ENCODE results near the gene VIL1. TPM values are rescaled to one million over a fixed set of nuclear protein-coding genes. Genes with fewer than 3 reads are reported as not detected.
A peak's percentile ranks its signal among the peaks of the same experiment; 100 is the strongest.

VIL1 gene
- total RNA-seq, 1 experiment from 2014 or later: 4.2 TPM

DNA sequence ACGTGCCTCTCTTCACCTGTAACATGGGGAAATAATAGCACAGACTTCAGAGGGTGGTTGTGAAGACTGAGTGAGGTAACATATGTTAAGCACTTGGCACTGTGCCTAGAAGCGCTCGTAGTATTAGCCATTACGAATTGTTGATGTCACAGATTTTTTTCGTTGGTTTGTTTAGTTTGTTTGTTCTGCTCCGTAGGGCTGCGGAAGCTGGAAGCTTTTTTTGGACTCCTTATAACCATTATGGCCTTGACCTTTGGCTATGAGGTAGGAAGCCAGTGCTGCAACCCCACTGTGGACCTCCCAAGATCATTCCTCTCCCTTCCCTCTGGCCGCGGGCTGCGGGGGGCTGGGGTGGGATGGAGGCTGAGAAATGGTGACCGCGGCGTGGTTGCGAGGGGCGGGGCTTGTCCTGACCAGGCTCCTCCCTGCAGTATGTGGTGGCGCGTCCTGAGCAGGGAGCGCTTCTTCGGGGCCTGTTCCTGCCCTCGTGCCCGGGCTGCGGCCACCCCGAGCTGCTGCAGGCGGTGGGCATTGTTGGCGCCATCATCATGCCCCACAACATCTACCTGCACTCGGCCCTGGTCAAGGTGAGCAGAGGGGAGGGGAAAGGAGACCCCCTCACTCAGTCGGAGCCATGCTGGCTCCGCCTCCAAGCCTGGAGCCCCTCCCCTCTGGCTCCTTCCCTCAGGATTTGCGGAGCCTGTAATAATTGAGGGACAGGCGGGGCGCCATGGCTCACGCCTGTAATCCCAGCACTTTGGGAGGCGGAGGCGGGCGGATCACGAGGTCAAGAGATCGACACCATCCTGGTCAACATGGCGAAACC, 31.3 kb upstream of the VIL1 start:
- Mint-ChIP-seq H3K27me3 (ENCODE audit: low read depth) (peaks cover 42% of the 10 kb centered on the region), H3K27ac (peak overlapping the region; percentile 59 to 88 (median 82); a peak in 6 of 7 replicates), H3K4me1 (peaks cover 5 to 8% of the 10 kb centered on the region in 2 experiments; a peak in 3 of 4 replicates), H3K4me3 (peak overlapping the region; percentile 71 to 86), H3K36me3 (ENCODE audit: insufficient read depth in 1 of 3, low read depth in 3 of 3) (no peaks in the 10 kb centered on the region), H3K9me3 (no peaks in the 10 kb centered on the region; a peak in 1 of 5 replicates)
- Histone ChIP-seq H2BK5ac (ENCODE audit: insufficient read length, low read length) (no peak overlapping the region), H2BK12ac (ENCODE audit: insufficient read length, low read depth, low read length) (no peak overlapping the region), H3K9ac (ENCODE audit: extremely low read depth, insufficient read length, low read length) (no peak overlapping the region), H3K23me2 (ENCODE audit: insufficient read length, low read depth, low read length, poor library complexity, severe bottlenecking) (peaks cover 6% of the 10 kb centered on the region), H2BK15ac (ENCODE audit: low read depth, low read length) (no peak overlapping the region), H3K18ac (ENCODE audit: insufficient read length, low read depth, low read length) (no peak overlapping the region), H2AK5ac (ENCODE audit: insufficient read length, low read length) (no peak overlapping the region), H3K56ac (ENCODE audit: insufficient read length, low read depth, low read length) (no peak overlapping the region), H3K23ac (ENCODE audit: insufficient read length, low read depth, low read length) (no peak overlapping the region), H4K5ac (ENCODE audit: insufficient read length, low read depth, low read length) (no peak overlapping the region), H2AFZ (ENCODE audit: low read length) (no peak overlapping the region), H3K9me3 (ENCODE audit: control insufficient read depth, low read depth, low read length) (no peaks in the 10 kb centered on the region), H3K4me2 (ENCODE audit: insufficient read depth, insufficient read length, low read length) (peak overlapping the region; percentile 54), H4K20me1 (ENCODE audit: control insufficient read depth, insufficient read depth, insufficient read length) (no peaks in the 10 kb centered on the region), H3K27me3 (ENCODE audit: insufficient read depth, low read length) (peaks cover 2% of the 10 kb centered on the region; the same call in 1 of the 2 replicates), H2BK120ac (ENCODE audit: low read depth, low read length, poor library complexity, severe bottlenecking) (no peak overlapping the region), H3K4ac (ENCODE audit: low read depth, low read length) (no peak overlapping the region), H3T11ph (ENCODE audit: low read length) (no peak overlapping the region), H2BK20ac (ENCODE audit: low read depth, low read length, poor library complexity, severe bottlenecking) (no peak overlapping the region), H3K79me1 (ENCODE audit: insufficient read depth, low read depth, low read length, poor library complexity, severe bottlenecking) (no peaks in the 10 kb centered on the region), H3K4me1 (ENCODE audit: insufficient read depth, low read length) (no peaks in the 10 kb centered on the region), H3K14ac (ENCODE audit: insufficient read depth, low read length) (no peak overlapping the region; the same call in 1 of the 2 replicates), H3K27ac (ENCODE audit: insufficient read length, low read depth, low read length) (no peak overlapping the region), H4K8ac (replicated peaks; ENCODE audit: insufficient read length, low read depth, low read length) (no peak overlapping the region), H4K91ac (ENCODE audit: insufficient read length, low read depth, low read length) (no peak overlapping the region), H3K79me2 (ENCODE audit: insufficient read depth, low read length) (no peaks in the 10 kb centered on the region)
- peak; percentile 88 for DNase-seq
- whole genome bisulfite sequencing (ENCODE audit: extremely low coverage, insufficient read length, low lambda C conversion rate): no CpG with 5 or more reads among the region's 38 CpGs
- TF ChIP-seq, protein P1, sequence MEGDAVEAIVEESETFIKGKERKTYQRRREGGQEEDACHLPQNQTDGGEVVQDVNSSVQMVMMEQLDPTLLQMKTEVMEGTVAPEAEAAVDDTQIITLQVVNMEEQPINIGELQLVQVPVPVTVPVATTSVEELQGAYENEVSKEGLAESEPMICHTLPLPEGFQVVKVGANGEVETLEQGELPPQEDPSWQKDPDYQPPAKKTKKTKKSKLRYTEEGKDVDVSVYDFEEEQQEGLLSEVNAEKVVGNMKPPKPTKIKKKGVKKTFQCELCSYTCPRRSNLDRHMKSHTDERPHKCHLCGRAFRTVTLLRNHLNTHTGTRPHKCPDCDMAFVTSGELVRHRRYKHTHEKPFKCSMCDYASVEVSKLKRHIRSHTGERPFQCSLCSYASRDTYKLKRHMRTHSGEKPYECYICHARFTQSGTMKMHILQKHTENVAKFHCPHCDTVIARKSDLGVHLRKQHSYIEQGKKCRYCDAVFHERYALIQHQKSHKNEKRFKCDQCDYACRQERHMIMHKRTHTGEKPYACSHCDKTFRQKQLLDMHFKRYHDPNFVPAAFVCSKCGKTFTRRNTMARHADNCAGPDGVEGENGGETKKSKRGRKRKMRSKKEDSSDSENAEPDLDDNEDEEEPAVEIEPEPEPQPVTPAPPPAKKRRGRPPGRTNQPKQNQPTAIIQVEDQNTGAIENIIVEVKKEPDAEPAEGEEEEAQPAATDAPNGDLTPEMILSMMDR (conservative IDR thresholded peaks at IDR 0.05): no peak

Data from H9 (cell line).